GM19372 (cell line): ENCODE measurements around the gene FBXO42.
"Not testable (repeated sequence)": the region's sequence is repeated elsewhere in the genome, so short reads cannot be mapped to it uniquely, and the experiment has no call there.

Experiments
- ATAC-seq: cut with Tn5 transposase; IDR thresholded peaks from one replicate; pipeline ENCODE4 v1.9.1; 2021; ENCODE audit warnings: mild to moderate bottlenecking, low read depth, moderate library complexity; ENCODE audit not compliant: unreplicated experiment

Gene FBXO42

GRCh38 chr1:16226490-16227179 is 125.6 kb downstream of the FBXO42 start:
- ATAC-seq = no peak

GRCh38 chr1:16226129-16226489 is 126.2 kb downstream of the FBXO42 start:
- no peak for ATAC-seq

- ATAC-seq = no peak
These were observed 127.8 kb downstream of the FBXO42 start for GRCh38 chr1:16224472-16224871.

GRCh38 chr1:16222716-16223115 is 129.6 kb downstream of the FBXO42 start:
- not testable (repeated sequence) for ATAC-seq

- no peak for ATAC-seq
These were observed 130.8 kb downstream of the FBXO42 start for GRCh38 chr1:16221499-16221898.

GRCh38 chr1:16219968-16220500 is 132.2 kb downstream of the FBXO42 start:
- no peak for ATAC-seq

- ATAC-seq = no peak
These were observed 133.6 kb downstream of the FBXO42 start for GRCh38 chr1:16218674-16219071.

- no peak for ATAC-seq
These were observed 134.1 kb downstream of the FBXO42 start for GRCh38 chr1:16218014-16218673.

GRCh38 chr1:16217061-16217785 is 135.1 kb downstream of the FBXO42 start:
- peak; percentile 96 for ATAC-seq

- ATAC-seq = no peak
These were observed 136.2 kb downstream of the FBXO42 start for GRCh38 chr1:16215882-16216753.

- not testable (repeated sequence) for ATAC-seq
These were observed 137.0 kb downstream of the FBXO42 start for GRCh38 chr1:16215240-16215639.

- ATAC-seq = not testable (repeated sequence)
These were observed 138.7 kb downstream of the FBXO42 start for GRCh38 chr1:16213544-16213943.

GRCh38 chr1:16213013-16213412 is 139.3 kb downstream of the FBXO42 start:
- ATAC-seq = no peak

GRCh38 chr1:16212251-16212961 is 139.9 kb downstream of the FBXO42 start, which contains the start of gene ARHGEF19:
ARHGEF19 (minus strand) TSS chr1:16212652; CDS start chr1:16209054, 3,598 bp downstream.
- no peak for ATAC-seq

- no peak for ATAC-seq
These were observed 140.5 kb downstream of the FBXO42 start for GRCh38 chr1:16211824-16212223.

GRCh38 chr1:16210581-16210980 is 141.7 kb downstream of the FBXO42 start:
- no peak for ATAC-seq

- no peak for ATAC-seq
These were observed 142.4 kb downstream of the FBXO42 start for GRCh38 chr1:16209847-16210407.

- no peak for ATAC-seq
These were observed 143.0 kb downstream of the FBXO42 start for GRCh38 chr1:16209132-16209846.
